HepG2 (cell line): Measurements from ENCODE around the gene ONECUT3. TPM values are rescaled to one million over a fixed set of nuclear protein-coding genes. Genes with fewer than 3 reads are reported as not detected.

Experiments
- ATAC-seq: fragments of 200-7000 bp; cut with Tn5 transposase; 3 replicates; pipeline ENCODE4 v1.9.1; 2020; ENCODE audit warnings: mild to moderate bottlenecking, moderate library complexity
- BruUV-seq: library from RNA; stranded (reverse); fragments of 400-500 nt; replicated peaks from 2 replicates; lab custom pipeline; 2021; lab: Mats Ljungman, UMichigan
- CTCF ChIA-PET: fragments of 300-600 bp; formaldehyde crosslinking; extraction: SDS; loops from one replicate; lab custom pipeline; 2021; ENCODE audit warnings: low total read pairs, inconsistent platforms, low intra/inter-chr PET ratio; lab: Yijun Ruan, JAX
- POLR2A ChIA-PET: fragments of 350-600 bp; sonication (Branson Sonifier 250); formaldehyde crosslinking; loops from one replicate; lab custom pipeline; 2020; ENCODE audit warnings: antibody characterized with exemption, inconsistent platforms; lab: Yijun Ruan, JAX
- DNase-seq: peaks from one replicate; pipeline ENCODE4 v3.0.0-alpha.2; 2015; ENCODE audit warnings: low spot score
- FAIRE-seq: peaks from 3 replicates; lab custom pipeline; 2011; peaks lifted over from hg19 to GRCh38; lab: Jason Lieb, UNC
- H2AFZ ChIP-seq: one replicate; pipeline ENCODE4 v1.6.1; 2011; ENCODE audit warnings: low read length, inconsistent platforms
- H3K27ac ChIP-seq: fragments of 300-600 bp; 3 replicates; pipeline ENCODE4 v1.8.0; 2011; ENCODE audit warnings: mixed run types, mild to moderate bottlenecking, mixed read lengths, low read length, inconsistent platforms; ENCODE audit not compliant: insufficient read depth; ENCODE audit errors: extremely low read length
- H3K27me3 ChIP-seq, 2 experiments: fragments of 200-600 bp in 1 of 2; 2 replicates in 1 of 2; 3 replicates in 1 of 2; pipeline versions ENCODE4 v1.6.0 to v1.8.0; 2011; ENCODE audit warnings: low read length in 2 of 2, mild to moderate bottlenecking in 2 of 2, moderate library complexity in 2 of 2, inconsistent platforms in 1 of 2; ENCODE audit not compliant: insufficient read depth in 2 of 2, control insufficient read depth in 1 of 2
- H3K36me3 ChIP-seq, 2 experiments: fragments of 200-600 bp in 1 of 2; replicated peaks in 1 of 2; 2 replicates in 1 of 2; 3 replicates in 1 of 2; pipeline versions ENCODE4 v1.5.1 to v1.8.0; 2011; ENCODE audit warnings: low read length in 2 of 2, inconsistent platforms in 1 of 2; ENCODE audit not compliant: insufficient read depth in 2 of 2, control insufficient read depth in 1 of 2
- H3K4me1 ChIP-seq: 2 replicates; pipeline ENCODE4 v1.5.1; 2012; ENCODE audit warnings: low read length, inconsistent platforms; ENCODE audit not compliant: insufficient read depth
- H3K4me2 ChIP-seq: 2 replicates; pipeline ENCODE4 v1.6.0; 2011; ENCODE audit warnings: low read depth, low read length, inconsistent platforms
- H3K4me3 ChIP-seq, 3 experiments: fragments of 200-600 bp in 1 of 3; sonication (generic), shearing (Covaris generic) in 1 of 3; replicated peaks in 1 of 3; 2 replicates each; pipeline ENCODE4 v1.5.1; 2011 to 2016; ENCODE audit warnings: low read length in 3 of 3, inconsistent platforms in 2 of 3, low read depth in 2 of 3, mild to moderate bottlenecking in 2 of 3, control low read depth in 1 of 3, mixed read lengths in 1 of 3; ENCODE audit not compliant: insufficient read depth in 1 of 3
- H3K79me2 ChIP-seq: one replicate; pipeline ENCODE4 v1.6.1; 2011; ENCODE audit warnings: low read length, inconsistent platforms; ENCODE audit not compliant: insufficient read depth
- H3K9ac ChIP-seq: 2 replicates; pipeline ENCODE4 v1.6.0; 2011; ENCODE audit warnings: mild to moderate bottlenecking, low read depth, low read length, inconsistent platforms; ENCODE audit not compliant: insufficient read depth
- H3K9me3 ChIP-seq: 2 replicates; pipeline ENCODE4 v1.5.1; 2012; ENCODE audit warnings: mild to moderate bottlenecking, low read length
- H4K20me1 ChIP-seq: 2 replicates; pipeline ENCODE4 v1.6.0; 2011; ENCODE audit warnings: inconsistent platforms, mild to moderate bottlenecking, low read length, moderate library complexity; ENCODE audit not compliant: insufficient read depth
- EEA1 ChIP-seq: sonication (generic); formaldehyde crosslinking; IDR thresholded peaks from 2 replicates; pipeline ENCODE4 v1.5.1; 2020; ENCODE audit warnings: mild to moderate bottlenecking, missing genetic modification reagents, borderline replicate concordance
- NRL ChIP-seq: sonication (generic); formaldehyde crosslinking; IDR thresholded peaks from 2 replicates; pipeline ENCODE4 v1.5.0; 2020; ENCODE audit warnings: missing genetic modification reagents, mild to moderate bottlenecking, moderate library complexity, borderline replicate concordance
- POLR2AphosphoS5 ChIP-seq: IDR thresholded peaks from 2 replicates; pipeline ENCODE4 v1.6.1; 2012; ENCODE audit warnings: low read depth, low read length
- RBM39 ChIP-seq: fragments of 200-400 bp; formaldehyde crosslinking; IDR thresholded peaks from one replicate; pipeline ENCODE4 v1.6.1; 2018; ENCODE audit warnings: antibody characterized with exemption, mild to moderate bottlenecking, low read depth, low read length; ENCODE audit not compliant: poor library complexity, severe bottlenecking
- XBP1 ChIP-seq: sonication (generic); formaldehyde crosslinking; IDR thresholded peaks from 2 replicates; pipeline ENCODE4 v1.5.0; 2020; ENCODE audit warnings: missing genetic modification reagents
- ZNF17 ChIP-seq: sonication (generic); formaldehyde crosslinking; IDR thresholded peaks from 2 replicates; pipeline ENCODE4 v1.5.0; 2020; ENCODE audit warnings: mild to moderate bottlenecking, missing genetic modification reagents
- ZNF737 ChIP-seq: sonication (generic); formaldehyde crosslinking; IDR thresholded peaks from 2 replicates; pipeline ENCODE4 v1.5.0; 2020; ENCODE audit warnings: missing genetic modification reagents, mild to moderate bottlenecking, borderline replicate concordance
- WGBS: methylation state at CpG from one replicate; pipeline ENCODE4 v1.1.6; 2017; ENCODE audit warnings: low lambda C conversion rate; 5-methylcytosine and 5-hydroxymethylcytosine counted together
- in situ Hi-C: cut with HindIII; loops from 2 replicates; pipeline ENCODE4 v1.10.0; 2017; ENCODE audit warnings: low pct_unique_long_range_greater_than_20kb; ENCODE audit not compliant: extremely low pct_ligation_motif_present
- intact Hi-C: fragments of 100-400 bp; cut with micrococcal nuclease; formaldehyde crosslinking; loops from one replicate; pipeline ENCODE4 v1.10.0; 2022; ENCODE audit not compliant: unreplicated experiment
- polyA plus RNA-seq, 8 experiments: library from polyadenylated mRNA; depleted of rRNA in 3 of 8; stranded (reverse) in 7 of 8; unstranded in 1 of 8; fragments of >200 nt; fragmentation: Illumina TruSeq in 4 of 8; extraction: Trizol in 4 of 8; gene quantifications; 2 replicates each; pipeline versions ENCODE4 v1.2.1 to v1.2.3, GENCODE V29; 2011 to 2016; ENCODE audit warnings: low read depth in 4 of 8, missing spikeins in 1 of 8, mixed read lengths in 1 of 8; ENCODE audit not compliant: insufficient read depth in 1 of 8
- total RNA-seq, 5 experiments: library from RNA; depleted of rRNA; stranded (reverse); fragments of >200 nt; fragmentation: Illumina TruSeq; extraction: Trizol; gene quantifications; 2 replicates each; pipeline ENCODE4 v1.2.3, GENCODE V29; 2016; ENCODE audit warnings: low read depth in 1 of 5
- TF ChIP-seq, protein P1 (sequence below): sonication (generic); formaldehyde crosslinking; IDR thresholded peaks from 2 replicates; pipeline ENCODE4 v1.5.0; 2020; ENCODE audit warnings: mild to moderate bottlenecking, missing genetic modification reagents, moderate library complexity
- TF ChIP-seq, protein P2 (sequence below): sonication (generic); formaldehyde crosslinking; IDR thresholded peaks from 2 replicates; pipeline ENCODE4 v1.8.0; 2022; ENCODE audit warnings: missing genetic modification reagents, mild to moderate bottlenecking, moderate library complexity, borderline replicate concordance

Gene ONECUT3
- total and polyA plus RNA-seq, 2 of the 13 experiments (the other 11 are each of a cell fraction or from before 2014, with no cell fraction given) = under 0.01 TPM; not detected in 1

DNA sequence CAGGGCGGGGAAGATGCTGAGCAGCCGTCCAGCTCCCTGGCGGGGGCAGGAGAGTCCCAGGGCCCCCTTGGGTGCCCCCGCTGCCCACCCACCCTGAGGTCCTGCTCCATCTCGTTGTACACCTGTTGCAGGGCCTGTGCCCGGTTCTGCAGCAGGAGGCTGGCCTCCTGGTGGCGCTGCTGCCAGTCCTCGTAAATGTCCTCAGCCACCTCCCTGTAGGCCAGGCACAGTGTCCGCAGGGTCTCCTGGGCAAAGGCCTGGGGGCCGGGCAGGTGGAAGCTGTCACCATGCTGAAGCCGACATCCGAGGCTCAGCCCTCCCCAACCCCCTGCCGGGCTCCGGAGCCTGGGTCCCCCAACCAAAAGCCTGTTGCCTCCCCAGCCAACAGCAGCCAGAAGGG lies 38.6 kb downstream of the ONECUT3 start:
- Histone ChIP-seq H3K4me2 (no peak overlapping the region), H3K36me3 (no peaks in the 10 kb centered on the region), H4K20me1 (no peaks in the 10 kb centered on the region), H3K4me1 (peaks cover 7% of the 10 kb centered on the region), H3K9ac (no peak overlapping the region), H3K27me3 (peaks cover 2 to 5% of the 10 kb centered on the region in 2 experiments; a peak in 1 of 5 replicates), H3K27ac (no peak overlapping the region), H3K9me3 (no peaks in the 10 kb centered on the region), H2AFZ (no peak overlapping the region), H3K79me2 (no peaks in the 10 kb centered on the region), H3K4me3 (no peak overlapping the region)
- in situ Hi-C loops = no loop called here
- ChIA-PET POLR2A (no interaction called here), CTCF (no interaction called here)
- no TSS peak for BruUV-seq
- no peak for DNase-seq
- intact Hi-C loops = loop anchor here (2.0 kb wide), 1 partner anchor 21 kb away; the partner anchor contains the start of gene ATP8B3
- no peak for FAIRE-seq
- ATAC-seq = peak; percentile 26
- no CpG with 5 or more reads among the region's 14 CpGs for WGBS
- no peak for TF ChIP-seq XBP1 (CRISPR knock-in tag)
- TF ChIP-seq, protein P1, sequence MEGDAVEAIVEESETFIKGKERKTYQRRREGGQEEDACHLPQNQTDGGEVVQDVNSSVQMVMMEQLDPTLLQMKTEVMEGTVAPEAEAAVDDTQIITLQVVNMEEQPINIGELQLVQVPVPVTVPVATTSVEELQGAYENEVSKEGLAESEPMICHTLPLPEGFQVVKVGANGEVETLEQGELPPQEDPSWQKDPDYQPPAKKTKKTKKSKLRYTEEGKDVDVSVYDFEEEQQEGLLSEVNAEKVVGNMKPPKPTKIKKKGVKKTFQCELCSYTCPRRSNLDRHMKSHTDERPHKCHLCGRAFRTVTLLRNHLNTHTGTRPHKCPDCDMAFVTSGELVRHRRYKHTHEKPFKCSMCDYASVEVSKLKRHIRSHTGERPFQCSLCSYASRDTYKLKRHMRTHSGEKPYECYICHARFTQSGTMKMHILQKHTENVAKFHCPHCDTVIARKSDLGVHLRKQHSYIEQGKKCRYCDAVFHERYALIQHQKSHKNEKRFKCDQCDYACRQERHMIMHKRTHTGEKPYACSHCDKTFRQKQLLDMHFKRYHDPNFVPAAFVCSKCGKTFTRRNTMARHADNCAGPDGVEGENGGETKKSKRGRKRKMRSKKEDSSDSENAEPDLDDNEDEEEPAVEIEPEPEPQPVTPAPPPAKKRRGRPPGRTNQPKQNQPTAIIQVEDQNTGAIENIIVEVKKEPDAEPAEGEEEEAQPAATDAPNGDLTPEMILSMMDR (CRISPR knock-in tag) = peak; percentile 37

DNA sequence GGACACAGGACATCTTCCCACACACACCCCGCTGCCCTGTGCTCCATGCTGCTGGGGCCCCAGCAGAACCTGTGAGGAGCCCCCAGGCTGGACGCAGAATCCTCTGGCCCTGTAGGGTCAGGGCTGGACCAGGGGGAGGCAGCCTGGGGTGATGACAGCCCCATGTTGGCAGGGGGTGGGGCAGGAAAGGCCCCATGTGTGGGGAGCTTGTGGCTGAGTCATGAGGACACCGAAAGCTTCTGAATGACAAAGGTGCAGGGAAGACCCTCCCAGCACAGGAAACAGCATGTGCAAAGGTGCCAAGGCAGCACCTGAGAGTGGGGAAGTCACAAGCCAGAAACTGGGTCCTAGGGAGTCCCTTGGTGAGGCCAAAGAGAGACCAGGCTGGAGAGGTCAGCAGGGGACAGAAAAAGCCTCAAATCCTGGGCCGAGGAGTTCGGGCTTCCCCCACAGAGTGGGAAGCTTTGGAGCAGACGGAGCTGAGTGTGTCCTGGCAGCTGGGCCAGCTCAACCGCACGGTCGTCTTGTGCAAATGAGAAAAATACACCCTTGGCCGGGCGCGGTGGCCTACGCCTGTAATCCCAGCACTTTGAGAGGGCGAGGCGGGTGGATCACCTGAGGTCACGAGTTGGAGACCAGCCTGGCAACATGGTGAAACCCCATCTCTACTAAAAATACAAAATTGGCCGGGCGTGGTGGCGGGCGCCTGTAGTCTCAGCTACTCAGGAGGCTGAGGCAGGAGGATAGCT lies 41.3 kb downstream of the ONECUT3 start:
- Histone ChIP-seq H3K36me3 (no peaks in the 10 kb centered on the region), H3K4me2 (no peak overlapping the region), H3K4me1 (peaks cover 7% of the 10 kb centered on the region), H3K27me3 (peaks cover 0 to 2% of the 10 kb centered on the region in 2 experiments; a peak in 1 of 5 replicates), H3K27ac (no peak overlapping the region), H3K79me2 (no peaks in the 10 kb centered on the region), H3K4me3 (no peak overlapping the region), H4K20me1 (no peaks in the 10 kb centered on the region), H3K9me3 (no peaks in the 10 kb centered on the region), H3K9ac (no peak overlapping the region), H2AFZ (no peak overlapping the region)
- WGBS = 64% methylated on average over 18 of the region's 20 CpGs
- ATAC-seq (no peak), DNase-seq (no peak), FAIRE-seq (no peak)
- ChIA-PET POLR2A (no interaction called here), CTCF (no interaction called here)
- intact Hi-C loops (no loop called here), in situ Hi-C loops (no loop called here)
- no TSS peak for BruUV-seq
- no peak for TF ChIP-seq ZNF17
- TF ChIP-seq, protein P2, sequence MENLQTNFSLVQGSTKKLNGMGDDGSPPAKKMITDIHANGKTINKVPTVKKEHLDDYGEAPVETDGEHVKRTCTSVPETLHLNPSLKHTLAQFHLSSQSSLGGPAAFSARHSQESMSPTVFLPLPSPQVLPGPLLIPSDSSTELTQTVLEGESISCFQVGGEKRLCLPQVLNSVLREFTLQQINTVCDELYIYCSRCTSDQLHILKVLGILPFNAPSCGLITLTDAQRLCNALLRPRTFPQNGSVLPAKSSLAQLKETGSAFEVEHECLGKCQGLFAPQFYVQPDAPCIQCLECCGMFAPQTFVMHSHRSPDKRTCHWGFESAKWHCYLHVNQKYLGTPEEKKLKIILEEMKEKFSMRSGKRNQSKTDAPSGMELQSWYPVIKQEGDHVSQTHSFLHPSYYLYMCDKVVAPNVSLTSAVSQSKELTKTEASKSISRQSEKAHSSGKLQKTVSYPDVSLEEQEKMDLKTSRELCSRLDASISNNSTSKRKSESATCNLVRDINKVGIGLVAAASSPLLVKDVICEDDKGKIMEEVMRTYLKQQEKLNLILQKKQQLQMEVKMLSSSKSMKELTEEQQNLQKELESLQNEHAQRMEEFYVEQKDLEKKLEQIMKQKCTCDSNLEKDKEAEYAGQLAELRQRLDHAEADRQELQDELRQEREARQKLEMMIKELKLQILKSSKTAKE = no peak
- no peak for TF ChIP-seq ZNF737 (CRISPR knock-in tag)
- no peak for TF ChIP-seq EEA1 (CRISPR knock-in tag)
- peak; percentile 8 for TF ChIP-seq RBM39
- no peak for TF ChIP-seq NRL (CRISPR knock-in tag)
- no peak for TF ChIP-seq POLR2AphosphoS5
